HG02678 (cell line): ENCODE measurements around the gene NTMT2.
"Not testable (repeated sequence)": the region's sequence is repeated elsewhere in the genome, so short reads cannot be mapped to it uniquely, and the experiment has no call there.

Experiments used
- ATAC-seq: cut with Tn5 transposase; IDR thresholded peaks from one replicate; pipeline ENCODE4 v1.9.1; 2021; ENCODE audit warnings: mild to moderate bottlenecking, moderate library complexity; ENCODE audit not compliant: unreplicated experiment

Gene NTMT2

GRCh38 chr1:170156594-170156993, 10.8 kb downstream of the NTMT2 start:
- no peak for ATAC-seq

GRCh38 chr1:170157820-170158219, 12.1 kb downstream of the NTMT2 start:
- no peak for ATAC-seq

- ATAC-seq = no peak
Observed at GRCh38 chr1:170162459-170163246, 16.9 kb downstream of the NTMT2 start.

GRCh38 chr1:170164103-170164763, 18.5 kb downstream of the NTMT2 start:
- ATAC-seq = no peak

GRCh38 chr1:170166518-170167180, 20.9 kb downstream of the NTMT2 start:
- ATAC-seq = no peak

- ATAC-seq = no peak
Observed at GRCh38 chr1:170168265-170168664, 22.5 kb downstream of the NTMT2 start.

- not testable (repeated sequence) for ATAC-seq
Observed at GRCh38 chr1:170170513-170170912, 24.8 kb downstream of the NTMT2 start.

- no peak for ATAC-seq
Observed at GRCh38 chr1:170174395-170174794, 28.6 kb downstream of the NTMT2 start.

GRCh38 chr1:170175041-170175440, 29.3 kb downstream of the NTMT2 start:
- no peak for ATAC-seq

- no peak for ATAC-seq
Observed at GRCh38 chr1:170175484-170175883, 29.7 kb downstream of the NTMT2 start.

- ATAC-seq = no peak
Observed at GRCh38 chr1:170176772-170177171, 31.0 kb downstream of the NTMT2 start.

- no peak for ATAC-seq
Observed at GRCh38 chr1:170182442-170182841, 36.7 kb downstream of the NTMT2 start.

GRCh38 chr1:170192546-170192945, 46.8 kb downstream of the NTMT2 start:
- no peak for ATAC-seq

- no peak for ATAC-seq
Observed at GRCh38 chr1:170194451-170194850, 48.7 kb downstream of the NTMT2 start.

GRCh38 chr1:170196490-170197236, 50.9 kb downstream of the NTMT2 start:
- no peak for ATAC-seq

- no peak for ATAC-seq
Observed at GRCh38 chr1:170198090-170198489, 52.3 kb downstream of the NTMT2 start.

GRCh38 chr1:170198584-170198983, 52.8 kb downstream of the NTMT2 start:
- no peak for ATAC-seq

GRCh38 chr1:170200161-170200560, 54.4 kb downstream of the NTMT2 start:
- no peak for ATAC-seq

- ATAC-seq = no peak
Observed at GRCh38 chr1:170200621-170201397, 55.0 kb downstream of the NTMT2 start.

GRCh38 chr1:170203693-170204092, 57.9 kb downstream of the NTMT2 start:
- no peak for ATAC-seq
